ENCODE measurements around the gene CLEC18B.
A peak's percentile ranks its signal among the peaks of the same experiment; 100 is the strongest.
"Not testable (repeated sequence)": the region's sequence is repeated elsewhere in the genome, so short reads cannot be mapped to it uniquely, and the experiment has no call there.

CLEC18B gene

GRCh38 chr16:74417897-74418296, 3.4 kb downstream of the CLEC18B start:
- DNase-seq (ENCODE audit: low read depth in 2 of 2); H3K4me3 ChIP-seq (replicated peaks in 1 of 2; ENCODE audit: low read depth in 2 of 2, low read length in 2 of 2): not testable (repeated sequence)

GRCh38 chr16:74413920-74414319, 7.4 kb downstream of the CLEC18B start:
- not testable (repeated sequence) for H3K4me3 ChIP-seq (replicated peaks in 1 of 2; ENCODE audit: low read depth in 2 of 2, low read length in 2 of 2); DNase-seq (ENCODE audit: low read depth in 2 of 2)

- H3K4me3 ChIP-seq (replicated peaks in 1 of 2; ENCODE audit: low read depth in 2 of 2, low read length in 2 of 2); DNase-seq (ENCODE audit: low read depth in 2 of 2): not testable (repeated sequence)
Measured at GRCh38 chr16:74413485-74413884, 7.8 kb downstream of the CLEC18B start.

DNA sequence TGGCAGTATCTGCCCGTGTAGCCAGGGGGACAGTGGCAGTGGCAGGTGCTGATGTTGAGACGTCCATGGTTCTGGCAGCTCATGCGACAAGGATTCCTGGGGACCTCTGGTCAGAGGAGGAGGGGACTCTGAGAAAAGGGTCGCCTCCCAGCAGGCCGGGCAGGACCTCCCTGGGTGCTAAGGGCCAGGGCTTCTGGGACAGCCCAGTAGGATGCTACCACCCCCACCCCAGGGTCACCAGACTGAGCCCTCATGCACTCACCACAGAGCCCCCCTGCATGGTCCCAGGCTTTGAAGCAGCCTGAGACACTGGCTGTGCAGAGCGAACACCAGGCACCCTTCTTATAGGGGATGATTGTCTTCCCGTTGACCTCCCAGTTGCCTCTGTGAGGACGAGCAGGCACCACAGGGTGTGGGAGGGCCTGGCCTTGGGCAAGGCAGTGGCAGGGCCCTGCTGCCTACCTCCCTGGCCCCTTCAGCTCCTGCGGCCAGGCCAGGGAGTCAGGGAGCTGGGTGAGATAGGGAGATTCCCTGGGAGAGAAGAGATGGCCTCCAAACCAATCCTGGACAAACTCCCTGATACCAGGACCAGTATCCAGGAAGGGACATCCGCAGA, 8.4 kb downstream of the CLEC18B start:
- not testable (repeated sequence) for DNase-seq (ENCODE audit: low read depth in 2 of 2); H3K4me3 ChIP-seq (replicated peaks in 1 of 2; ENCODE audit: low read depth in 2 of 2, low read length in 2 of 2)

DNA sequence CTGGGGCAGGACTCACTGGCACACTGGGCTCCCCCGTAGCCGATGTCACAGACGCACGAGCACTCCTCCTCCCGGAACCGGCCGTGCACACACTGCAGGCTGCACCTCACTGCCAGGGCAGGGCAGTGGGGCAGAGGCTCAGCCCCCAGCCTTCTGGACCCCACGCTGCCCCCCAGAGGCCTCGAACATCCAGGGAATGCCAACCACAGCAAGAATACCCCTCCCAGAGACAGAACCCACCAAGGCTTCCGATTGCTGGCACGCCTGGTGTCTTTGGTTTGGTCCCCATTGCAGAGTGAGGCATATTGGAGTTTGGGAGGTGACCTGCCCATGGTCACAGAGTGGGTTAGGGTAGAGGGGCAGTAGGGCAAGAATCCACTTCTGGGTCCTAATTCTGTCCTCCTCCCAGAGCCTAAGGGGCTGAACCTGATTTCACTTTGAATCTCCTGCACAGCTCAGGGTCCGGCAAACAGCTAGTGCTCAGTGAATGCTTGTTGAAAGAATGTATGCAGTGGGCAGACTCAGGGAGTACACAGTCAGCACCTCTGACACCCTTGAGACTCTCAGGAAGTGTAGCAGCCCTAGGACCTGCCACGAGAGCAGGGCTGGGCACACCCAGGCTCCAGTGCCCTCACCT, 9.0 kb downstream of the CLEC18B start:
- H3K4me3 ChIP-seq (replicated peaks in 1 of 2; ENCODE audit: low read depth in 2 of 2, low read length in 2 of 2); DNase-seq (ENCODE audit: low read depth in 2 of 2): not testable (repeated sequence)

- DNase-seq (ENCODE audit: low read depth in 2 of 2); H3K4me3 ChIP-seq (replicated peaks in 1 of 2; ENCODE audit: low read depth in 2 of 2, low read length in 2 of 2): not testable (repeated sequence)
Measured at GRCh38 chr16:74410981-74411380, 10.3 kb downstream of the CLEC18B start.

- not testable (repeated sequence) for DNase-seq (ENCODE audit: low read depth in 2 of 2); H3K4me3 ChIP-seq (replicated peaks in 1 of 2; ENCODE audit: low read depth in 2 of 2, low read length in 2 of 2)
Measured at GRCh38 chr16:74410057-74410957, 11.0 kb downstream of the CLEC18B start.

GRCh38 chr16:74409185-74409981, 11.9 kb downstream of the CLEC18B start:
- not testable (repeated sequence) for DNase-seq (ENCODE audit: low read depth in 2 of 2); H3K4me3 ChIP-seq (replicated peaks in 1 of 2; ENCODE audit: low read depth in 2 of 2, low read length in 2 of 2)

- DNase-seq (ENCODE audit: low read depth in 2 of 2) = peak in 1 of 2 donors; percentile 15
- H3K4me3 ChIP-seq (replicated peaks in 1 of 2; ENCODE audit: low read depth in 2 of 2, low read length in 2 of 2) = peak overlapping the region; percentile 2 to 36
Measured at GRCh38 chr16:74407362-74407705, 13.9 kb downstream of the CLEC18B start.

DNA sequence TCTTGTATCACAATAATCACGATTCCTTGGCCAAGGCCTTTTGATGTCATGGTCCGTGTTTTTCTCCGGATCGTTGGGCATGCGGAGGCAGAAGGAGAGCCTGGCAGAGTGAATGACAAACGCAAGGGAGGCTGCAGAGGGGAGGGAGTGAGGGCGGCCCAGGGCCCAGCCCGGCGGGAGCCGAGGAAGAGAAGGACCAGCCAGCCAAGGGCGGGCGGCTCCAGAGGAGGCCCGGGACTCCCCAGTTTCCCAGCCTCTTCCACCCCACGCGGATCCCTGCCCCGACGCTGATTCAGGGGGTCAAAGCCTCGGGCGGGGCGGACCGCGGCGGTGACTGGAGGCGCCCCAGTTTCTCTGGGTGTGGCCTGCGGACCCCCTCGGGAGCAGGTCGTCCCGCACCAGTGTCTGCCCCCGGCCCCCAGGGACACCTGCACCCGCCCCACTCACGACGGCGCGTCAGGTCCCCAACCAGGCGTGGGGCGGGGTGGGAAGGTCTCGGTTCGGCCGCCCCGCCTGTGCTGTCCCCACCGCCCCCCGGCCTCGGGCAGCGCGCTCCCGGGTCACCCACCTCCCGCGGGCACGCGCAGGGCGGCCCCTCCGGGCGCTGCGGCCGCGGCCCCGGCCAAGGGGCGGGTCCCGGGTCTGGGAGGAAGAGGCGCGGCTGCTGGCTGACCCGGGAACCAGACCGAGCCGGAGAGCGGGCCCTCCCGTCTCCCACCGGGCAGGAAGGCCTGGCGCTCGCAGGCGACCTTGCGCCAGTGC, 14.5 kb downstream of the CLEC18B start:
- not testable (repeated sequence) for H3K4me3 ChIP-seq (replicated peaks in 1 of 2; ENCODE audit: low read depth in 2 of 2, low read length in 2 of 2); DNase-seq (ENCODE audit: low read depth in 2 of 2)

DNA sequence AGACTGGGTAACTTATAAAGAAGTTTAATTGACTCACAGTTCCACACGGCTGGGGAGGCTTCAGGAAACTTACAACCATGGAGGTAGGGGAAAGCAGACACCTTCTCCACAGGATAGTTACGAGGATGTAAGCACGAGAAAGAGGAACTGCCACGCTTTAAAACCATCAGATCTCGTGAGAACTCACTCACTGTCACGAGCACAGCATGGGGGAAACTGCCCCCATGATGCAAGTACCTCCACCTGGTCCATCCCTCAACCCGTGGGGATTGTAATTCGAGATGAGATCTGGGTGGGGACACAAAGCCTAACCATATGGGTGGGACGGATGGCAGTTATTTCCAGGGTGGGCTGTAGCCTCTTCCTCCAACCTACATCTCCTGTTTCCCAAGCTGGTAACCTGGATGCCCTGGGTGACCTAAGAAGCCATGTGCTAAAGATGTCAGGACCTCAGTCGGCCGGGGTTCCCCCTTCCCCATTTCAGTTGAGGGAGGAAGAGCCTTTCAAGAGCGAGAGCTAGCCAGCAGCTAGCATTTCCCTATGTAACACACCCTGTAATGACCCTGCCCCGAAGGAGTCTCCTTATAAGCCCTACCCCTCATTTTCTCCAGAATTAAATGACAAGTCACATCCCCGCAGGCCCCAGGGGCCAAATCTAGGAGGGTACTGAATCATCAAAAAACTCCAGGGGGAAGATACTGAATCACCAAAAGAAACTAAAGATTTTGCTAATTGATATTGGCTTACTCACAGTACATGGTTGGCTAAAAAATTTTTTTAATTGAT, 16.9 kb downstream of the CLEC18B start:
- not testable (repeated sequence) for H3K4me3 ChIP-seq (replicated peaks in 1 of 2; ENCODE audit: low read depth in 2 of 2, low read length in 2 of 2); DNase-seq (ENCODE audit: low read depth in 2 of 2)

- not testable (repeated sequence) for H3K4me3 ChIP-seq (replicated peaks in 1 of 2; ENCODE audit: low read depth in 2 of 2, low read length in 2 of 2); DNase-seq (ENCODE audit: low read depth in 2 of 2)
Measured at GRCh38 chr16:74400238-74400637, 21.0 kb downstream of the CLEC18B start.

- not testable (repeated sequence) for H3K4me3 ChIP-seq (replicated peaks in 1 of 2; ENCODE audit: low read depth in 2 of 2, low read length in 2 of 2); DNase-seq (ENCODE audit: low read depth in 2 of 2)
Measured at GRCh38 chr16:74398212-74398895, 22.9 kb downstream of the CLEC18B start.

GRCh38 chr16:74396521-74397017, 24.7 kb downstream of the CLEC18B start:
- DNase-seq (ENCODE audit: low read depth in 2 of 2) = peak; percentile 51 to 62

GRCh38 chr16:74394604-74395003, 26.7 kb downstream of the CLEC18B start:
- DNase-seq (ENCODE audit: low read depth in 2 of 2); H3K4me3 ChIP-seq (replicated peaks in 1 of 2; ENCODE audit: low read depth in 2 of 2, low read length in 2 of 2): not testable (repeated sequence)

More at GRCh38 chr16:74396521-74397017, 24.7 kb downstream of the CLEC18B start:
- H3K4me3 ChIP-seq (replicated peaks in 1 of 2; ENCODE audit: low read depth in 2 of 2, low read length in 2 of 2) = not testable (repeated sequence)

DNA sequence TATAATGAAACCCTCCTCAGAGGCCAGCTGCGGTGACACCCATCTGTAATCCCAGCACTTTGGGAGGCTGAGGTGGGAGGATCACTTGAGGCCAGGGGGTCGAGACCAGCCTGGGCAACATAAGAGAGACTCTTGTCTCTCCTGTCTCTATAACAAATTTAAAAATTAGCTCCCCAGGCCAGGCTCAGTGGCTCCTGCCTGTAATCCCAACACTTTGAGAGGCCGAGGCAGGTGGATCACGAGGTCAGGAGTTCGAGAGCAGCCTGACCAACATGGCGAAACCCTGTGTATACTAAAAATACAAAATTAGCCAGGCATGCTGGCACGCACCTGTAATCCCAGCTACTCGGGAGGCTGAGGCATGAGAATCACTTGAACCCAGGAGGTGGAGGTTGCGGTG, 27.1 kb downstream of the CLEC18B start:
- DNase-seq (ENCODE audit: low read depth in 2 of 2); H3K4me3 ChIP-seq (replicated peaks in 1 of 2; ENCODE audit: low read depth in 2 of 2, low read length in 2 of 2): not testable (repeated sequence)

Measured in cardiac fibroblast (primary cell).